Endothelial cell of umbilical vein (primary cell): Measurements from ENCODE around the gene ARHGEF10L. TPM values are rescaled to one million over a fixed set of nuclear protein-coding genes. Genes with fewer than 3 reads are reported as not detected.

Experiments
- BruUV-seq: library from RNA; stranded (reverse); fragments of 400-500 nt; replicated peaks from 2 replicates; lab custom pipeline; 2021; lab: Mats Ljungman, UMichigan
- CTCF ChIA-PET: fragments of 300-600, 350-600 bp; sonication (Branson Sonifier 250); formaldehyde crosslinking; loops from one replicate; lab custom pipeline; 2021; ENCODE audit warnings: antibody characterized with exemption, inconsistent platforms; lab: Charles Lee
- POLR2A ChIA-PET: fragments of 300-600, 350-600 bp; sonication (Branson Sonifier 250); formaldehyde crosslinking; loops from one replicate; lab custom pipeline; 2021; ENCODE audit warnings: antibody characterized with exemption, inconsistent platforms; lab: Charles Lee
- DNase-seq: peaks from one replicate; pipeline ENCODE4 v3.0.0-alpha.2; 2011; ENCODE audit warnings: low read depth, low spot score
- FAIRE-seq: peaks from 2 replicates; lab custom pipeline; 2011; peaks lifted over from hg19 to GRCh38; lab: Jason Lieb, UNC
- H2AFZ ChIP-seq: 2 replicates; pipeline ENCODE4 v1.6.0; 2012; ENCODE audit warnings: low read depth, low read length, control low read depth, inconsistent platforms
- H3K27ac ChIP-seq: 2 replicates; pipeline ENCODE4 v1.5.1; 2011; ENCODE audit warnings: low read depth, mild to moderate bottlenecking, control low read depth, low read length, moderate library complexity; ENCODE audit not compliant: insufficient read depth
- H3K27me3 ChIP-seq, 2 experiments: 2 replicates each; pipeline versions ENCODE4 v1.6.0 to v1.6.1; 2011; ENCODE audit warnings: low read length in 2 of 2, mixed read lengths in 1 of 2; ENCODE audit not compliant: control insufficient read depth in 2 of 2, insufficient read depth in 2 of 2
- H3K36me3 ChIP-seq, 2 experiments: 2 replicates in 1 of 2; 3 replicates in 1 of 2; pipeline ENCODE4 v1.5.1; 2011; ENCODE audit warnings: low read length in 2 of 2, mild to moderate bottlenecking in 1 of 2, moderate library complexity in 1 of 2; ENCODE audit not compliant: control insufficient read depth in 2 of 2, insufficient read depth in 2 of 2; ENCODE audit errors: extremely low read depth in 1 of 2
- H3K4me1 ChIP-seq: 3 replicates; pipeline ENCODE4 v1.5.1; 2011; ENCODE audit warnings: mild to moderate bottlenecking, low read length; ENCODE audit not compliant: control insufficient read depth, insufficient read depth; ENCODE audit errors: extremely low read depth
- H3K4me2 ChIP-seq: 2 replicates; pipeline ENCODE4 v1.6.1; 2011; ENCODE audit warnings: low read length, control low read depth, mixed read lengths; ENCODE audit not compliant: insufficient read depth
- H3K4me3 ChIP-seq, 3 experiments: fragments of 200-600 bp in 1 of 3; sonication (generic), shearing (Covaris generic) in 1 of 3; replicated peaks in 1 of 3; 2 replicates each; pipeline ENCODE4 v1.5.1; 2011 to 2016; ENCODE audit warnings: control low read depth in 3 of 3, low read length in 3 of 3, mild to moderate bottlenecking in 2 of 3, inconsistent platforms in 1 of 3, low read depth in 1 of 3, moderate library complexity in 1 of 3; ENCODE audit not compliant: insufficient read depth in 1 of 3
- H3K79me2 ChIP-seq: 2 replicates; pipeline ENCODE4 v1.6.0; 2012; ENCODE audit warnings: low read length, inconsistent platforms; ENCODE audit not compliant: control insufficient read depth, insufficient read depth
- H3K9ac ChIP-seq: replicated peaks from 2 replicates; pipeline ENCODE3; 2011; ENCODE audit warnings: low read length, control low read depth; ENCODE audit not compliant: insufficient read depth; ENCODE audit errors: extremely low read depth
- H3K9me1 ChIP-seq: replicated peaks from 3 replicates; pipeline ENCODE4 v1.6.0; 2011; ENCODE audit warnings: mild to moderate bottlenecking, low read length; ENCODE audit not compliant: control insufficient read depth, insufficient read depth; ENCODE audit errors: extremely low read depth
- H3K9me3 ChIP-seq: replicated peaks from 2 replicates; pipeline ENCODE4 v1.5.1; 2012; ENCODE audit warnings: low read length, inconsistent platforms; ENCODE audit not compliant: control insufficient read depth, insufficient read depth
- H4K20me1 ChIP-seq: replicated peaks from 2 replicates; pipeline ENCODE3; 2011; ENCODE audit warnings: mild to moderate bottlenecking, low read length; ENCODE audit not compliant: control insufficient read depth, insufficient read depth; ENCODE audit errors: extremely low read depth
- EZH2 ChIP-seq: IDR thresholded peaks from 2 replicates; pipeline ENCODE4 v1.6.1; 2012; ENCODE audit warnings: borderline replicate concordance, low read depth, mild to moderate bottlenecking, moderate library complexity, low read length, inconsistent platforms; ENCODE audit not compliant: severe bottlenecking
- FOS ChIP-seq: IDR thresholded peaks from 2 replicates; pipeline ENCODE4 v1.6.1; 2011; ENCODE audit warnings: mild to moderate bottlenecking, low read length, moderate library complexity, borderline replicate concordance; ENCODE audit not compliant: insufficient read depth
- GATA2 ChIP-seq: IDR thresholded peaks from 2 replicates; pipeline ENCODE4 v1.7.0; 2011; ENCODE audit warnings: low read depth, mild to moderate bottlenecking, moderate library complexity, mixed read lengths, low read length; ENCODE audit not compliant: insufficient read length, insufficient read depth
- JUN ChIP-seq: IDR thresholded peaks from 2 replicates; pipeline ENCODE4 v1.6.1; 2011; ENCODE audit warnings: borderline replicate concordance, low read depth; ENCODE audit not compliant: insufficient read length, insufficient read depth
- MYC ChIP-seq: IDR thresholded peaks from one replicate; pipeline ENCODE4 v1.6.1; 2011; ENCODE audit warnings: mild to moderate bottlenecking, low read depth, low read length
- POLR2A ChIP-seq: IDR thresholded peaks from 2 replicates; pipeline ENCODE4 v1.6.1; 2012; ENCODE audit warnings: low read depth, mild to moderate bottlenecking, control low read depth, low read length
- POLR2AphosphoS5 ChIP-seq: IDR thresholded peaks from 2 replicates; pipeline ENCODE4 v1.6.1; 2012; ENCODE audit warnings: low read depth, mild to moderate bottlenecking, control low read depth, low read length, moderate library complexity; ENCODE audit not compliant: insufficient read depth
- dilution Hi-C: fragments of 300-500 bp; cut with MboI; formaldehyde crosslinking; loops from one replicate; pipeline ENCODE4 v1.15.0; 2019; ENCODE audit warnings: low sequenced_read_pairs; ENCODE audit not compliant: extremely low pct_ligation_motif_present
- intact Hi-C: fragments of 100-400 bp; cut with micrococcal nuclease; formaldehyde crosslinking; loops from one replicate; pipeline ENCODE4 v1.10.0; 2022
- polyA plus RNA-seq, 4 experiments: library from polyadenylated mRNA; depleted of rRNA in 3 of 4; stranded (reverse) in 3 of 4; unstranded in 1 of 4; fragments of >200 nt; gene quantifications; 2 replicates each; pipeline versions ENCODE4 v1.2.1 to v1.2.3, GENCODE V29; 2011 to 2012; ENCODE audit warnings: missing spikeins in 1 of 4
- total RNA-seq: library from RNA; stranded (reverse); gene quantifications from 2 replicates; pipeline ENCODE4 v1.2.3, GENCODE V29; 2021
- TF ChIP-seq, protein P1 (sequence below), 2 donors: IDR thresholded peaks; 1 replicate in 1 of 2; 2 replicates in 1 of 2; pipeline ENCODE4 v1.5.1; 2011; ENCODE audit warnings: low read length in 2 of 2, mild to moderate bottlenecking in 2 of 2, moderate library complexity in 2 of 2, control low read depth in 1 of 2, inconsistent platforms in 1 of 2, low read depth in 1 of 2; ENCODE audit not compliant: insufficient read depth in 1 of 2; ENCODE audit errors: extremely low read depth in 1 of 2
- TF ChIP-seq, protein P2 (sequence below): IDR thresholded peaks from 2 replicates; pipeline ENCODE4 v1.6.1; 2011; ENCODE audit not compliant: insufficient read depth, insufficient read length

The ARHGEF10L gene
- total and polyA plus RNA-seq, 2 donors (not counting 3 experiments of a cell fraction or from before 2014, with no cell fraction given): 1.9 to 5.2 TPM

DNA sequence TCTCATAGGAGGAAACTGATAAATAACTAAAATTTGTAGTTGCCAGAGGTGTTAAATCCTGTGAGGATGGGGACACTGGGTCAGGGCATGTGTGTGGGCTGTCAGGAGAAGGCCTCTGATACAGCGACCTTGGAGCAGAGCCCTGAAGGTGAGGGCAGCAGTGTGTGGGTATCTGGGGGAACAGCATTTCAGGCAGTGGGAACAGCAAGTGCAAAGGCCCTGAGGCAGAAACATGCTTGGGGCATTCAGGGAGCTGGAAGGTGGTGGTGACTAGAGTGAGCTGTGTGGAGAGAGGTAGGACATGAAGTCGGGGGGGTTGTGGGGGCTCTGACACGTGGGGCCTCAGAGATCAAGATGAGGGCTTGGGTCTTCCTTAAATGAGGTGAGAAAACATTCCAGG lies 30.7 kb downstream of the ARHGEF10L start:
- H3K9ac ChIP-seq: no peak overlapping the region
- FAIRE-seq: no peak
- BruUV-seq: no TSS peak
- dilution Hi-C loops: no loop called here
- no peak overlapping the region for H3K4me3 ChIP-seq
- H3K4me2 ChIP-seq: no peak overlapping the region
- no peaks in the 10 kb centered on the region for H3K4me1 ChIP-seq
- no peaks in the 10 kb centered on the region for H3K27me3 ChIP-seq
- ChIA-PET POLR2A (no interaction called here), CTCF (interaction anchor here (1.5 kb wide), 1 partner anchor 35 kb away, joined by 3 read pairs; no protein-coding TSS in a partner anchor)
- no peaks in the 10 kb centered on the region for H3K9me1 ChIP-seq
- H3K36me3 ChIP-seq: no peaks in the 10 kb centered on the region
- H3K9me3 ChIP-seq: no peaks in the 10 kb centered on the region
- no peak for DNase-seq
- TF ChIP-seq, protein P1, sequence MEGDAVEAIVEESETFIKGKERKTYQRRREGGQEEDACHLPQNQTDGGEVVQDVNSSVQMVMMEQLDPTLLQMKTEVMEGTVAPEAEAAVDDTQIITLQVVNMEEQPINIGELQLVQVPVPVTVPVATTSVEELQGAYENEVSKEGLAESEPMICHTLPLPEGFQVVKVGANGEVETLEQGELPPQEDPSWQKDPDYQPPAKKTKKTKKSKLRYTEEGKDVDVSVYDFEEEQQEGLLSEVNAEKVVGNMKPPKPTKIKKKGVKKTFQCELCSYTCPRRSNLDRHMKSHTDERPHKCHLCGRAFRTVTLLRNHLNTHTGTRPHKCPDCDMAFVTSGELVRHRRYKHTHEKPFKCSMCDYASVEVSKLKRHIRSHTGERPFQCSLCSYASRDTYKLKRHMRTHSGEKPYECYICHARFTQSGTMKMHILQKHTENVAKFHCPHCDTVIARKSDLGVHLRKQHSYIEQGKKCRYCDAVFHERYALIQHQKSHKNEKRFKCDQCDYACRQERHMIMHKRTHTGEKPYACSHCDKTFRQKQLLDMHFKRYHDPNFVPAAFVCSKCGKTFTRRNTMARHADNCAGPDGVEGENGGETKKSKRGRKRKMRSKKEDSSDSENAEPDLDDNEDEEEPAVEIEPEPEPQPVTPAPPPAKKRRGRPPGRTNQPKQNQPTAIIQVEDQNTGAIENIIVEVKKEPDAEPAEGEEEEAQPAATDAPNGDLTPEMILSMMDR (IDR thresholded peaks at IDR 0.05; ENCODE audit: extremely low read depth in 1 of 2, insufficient read depth in 1 of 2, low read depth in 1 of 2, low read length in 2 of 2): no peak
- TF ChIP-seq EZH2 (no peak), MYC (no peak), POLR2AphosphoS5 (no peak), FOS (no peak), GATA2 (no peak), JUN (no peak), POLR2A (no peak)
- TF ChIP-seq, protein P2, sequence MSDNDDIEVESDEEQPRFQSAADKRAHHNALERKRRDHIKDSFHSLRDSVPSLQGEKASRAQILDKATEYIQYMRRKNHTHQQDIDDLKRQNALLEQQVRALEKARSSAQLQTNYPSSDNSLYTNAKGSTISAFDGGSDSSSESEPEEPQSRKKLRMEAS: no peak
- intact Hi-C loops: no loop called here
- no peak overlapping the region for H3K27ac ChIP-seq
- H2AFZ ChIP-seq: no peak overlapping the region
- H3K79me2 ChIP-seq: no peaks in the 10 kb centered on the region
- no peaks in the 10 kb centered on the region for H4K20me1 ChIP-seq
